Brain microvascular endothelial cell (primary cell): ENCODE data around the gene CNOT8.

Experiments
- DNase-seq: peaks from one replicate; pipeline ENCODE4 v3.0.0-alpha.2; 2020
- H3K27ac ChIP-seq: fragments of 250-450 bp; sonication (Bioruptor Pico); 2 replicates; pipeline ENCODE4 v1.5.1; 2020; ENCODE audit warnings: mild to moderate bottlenecking, moderate library complexity
- H3K27me3 ChIP-seq: fragments of 250-450 bp; sonication (Bioruptor Pico); replicated peaks from 2 replicates; pipeline ENCODE4 v1.5.1; 2020; ENCODE audit warnings: mild to moderate bottlenecking
- H3K36me3 ChIP-seq: fragments of 250-450 bp; sonication (Bioruptor Pico); replicated peaks from 2 replicates; pipeline ENCODE4 v1.5.1; 2020; ENCODE audit warnings: mild to moderate bottlenecking
- H3K4me3 ChIP-seq: 2 replicates; pipeline ENCODE4 v1.5.1; 2011; ENCODE audit warnings: low read depth, mild to moderate bottlenecking, control low read depth, low read length, moderate library complexity
- in situ Hi-C: cut with HindIII; loops from 2 replicates; pipeline ENCODE4 v1.10.0; 2017; ENCODE audit warnings: low sequenced_read_pairs, low pct_ligation_motif_present
- TF ChIP-seq, protein P1 (sequence below): IDR thresholded peaks from 2 replicates; pipeline ENCODE4 v1.5.1; 2011; ENCODE audit warnings: low read depth, mild to moderate bottlenecking, moderate library complexity, low read length, control low read depth, inconsistent platforms; ENCODE audit errors: missing control alignments

The CNOT8 gene

DNA sequence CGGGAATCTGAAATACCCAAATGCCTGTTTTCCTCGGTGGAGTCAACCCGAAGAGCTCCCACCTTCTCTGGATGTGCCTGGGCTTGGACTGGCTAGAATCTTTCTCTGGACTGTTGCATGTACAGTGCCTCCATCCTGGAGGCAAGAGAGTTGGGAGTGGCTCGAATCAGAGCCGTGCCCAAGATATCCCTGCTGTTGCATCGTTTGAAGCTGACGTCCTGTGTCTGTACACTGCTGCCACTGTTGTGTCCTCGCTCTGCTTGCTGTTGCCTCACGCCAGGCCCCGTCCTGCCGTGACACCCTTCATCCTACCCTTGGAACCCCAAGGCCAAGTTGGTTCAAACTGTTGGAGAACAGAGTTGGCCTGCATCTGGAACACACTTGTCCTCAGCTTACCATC is 43.4 kb upstream of the CNOT8 start:
- peaks cover 76% of the 10 kb centered on the region for H3K36me3 ChIP-seq
- no peak overlapping the region for H3K27ac ChIP-seq
- H3K4me3 ChIP-seq: no peak overlapping the region
- TF ChIP-seq, protein P1, sequence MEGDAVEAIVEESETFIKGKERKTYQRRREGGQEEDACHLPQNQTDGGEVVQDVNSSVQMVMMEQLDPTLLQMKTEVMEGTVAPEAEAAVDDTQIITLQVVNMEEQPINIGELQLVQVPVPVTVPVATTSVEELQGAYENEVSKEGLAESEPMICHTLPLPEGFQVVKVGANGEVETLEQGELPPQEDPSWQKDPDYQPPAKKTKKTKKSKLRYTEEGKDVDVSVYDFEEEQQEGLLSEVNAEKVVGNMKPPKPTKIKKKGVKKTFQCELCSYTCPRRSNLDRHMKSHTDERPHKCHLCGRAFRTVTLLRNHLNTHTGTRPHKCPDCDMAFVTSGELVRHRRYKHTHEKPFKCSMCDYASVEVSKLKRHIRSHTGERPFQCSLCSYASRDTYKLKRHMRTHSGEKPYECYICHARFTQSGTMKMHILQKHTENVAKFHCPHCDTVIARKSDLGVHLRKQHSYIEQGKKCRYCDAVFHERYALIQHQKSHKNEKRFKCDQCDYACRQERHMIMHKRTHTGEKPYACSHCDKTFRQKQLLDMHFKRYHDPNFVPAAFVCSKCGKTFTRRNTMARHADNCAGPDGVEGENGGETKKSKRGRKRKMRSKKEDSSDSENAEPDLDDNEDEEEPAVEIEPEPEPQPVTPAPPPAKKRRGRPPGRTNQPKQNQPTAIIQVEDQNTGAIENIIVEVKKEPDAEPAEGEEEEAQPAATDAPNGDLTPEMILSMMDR: no peak
- in situ Hi-C loops: no loop called here
- no peak for DNase-seq
- H3K27me3 ChIP-seq: no peaks in the 10 kb centered on the region

DNA sequence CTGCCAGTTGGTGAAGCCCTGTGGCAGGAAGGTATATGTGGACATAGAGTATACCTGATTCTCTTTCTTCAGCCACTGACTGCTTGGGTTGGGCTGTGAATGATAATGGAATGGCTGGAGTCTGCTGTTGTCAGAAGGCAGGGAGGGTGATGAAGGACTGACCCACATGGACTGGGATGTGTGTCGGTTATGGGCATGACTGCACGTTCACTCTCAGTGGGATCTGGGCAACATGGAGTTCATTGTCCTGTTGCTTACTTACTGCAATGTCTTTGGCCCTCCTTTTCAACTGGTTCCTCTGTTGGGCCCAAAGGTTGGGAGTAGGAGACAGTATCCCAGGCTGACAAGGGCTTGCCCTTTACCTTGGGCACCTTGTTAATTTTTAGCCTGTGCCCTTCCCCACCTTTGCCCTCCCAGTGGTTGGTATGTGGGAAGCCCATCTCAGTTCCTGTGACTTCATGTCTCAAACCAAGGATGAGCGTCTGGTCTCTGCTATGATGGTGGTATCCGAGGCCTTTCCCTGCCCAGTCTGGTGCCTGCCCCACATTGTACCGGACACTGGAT is 42.7 kb upstream of the CNOT8 start:
- peaks cover 74% of the 10 kb centered on the region for H3K36me3 ChIP-seq
- DNase-seq: no peak
- H3K27me3 ChIP-seq: no peaks in the 10 kb centered on the region
- in situ Hi-C loops: no loop called here
- no peak overlapping the region for H3K27ac ChIP-seq
- H3K4me3 ChIP-seq: no peak overlapping the region
- TF ChIP-seq, protein P1: no peak

DNA sequence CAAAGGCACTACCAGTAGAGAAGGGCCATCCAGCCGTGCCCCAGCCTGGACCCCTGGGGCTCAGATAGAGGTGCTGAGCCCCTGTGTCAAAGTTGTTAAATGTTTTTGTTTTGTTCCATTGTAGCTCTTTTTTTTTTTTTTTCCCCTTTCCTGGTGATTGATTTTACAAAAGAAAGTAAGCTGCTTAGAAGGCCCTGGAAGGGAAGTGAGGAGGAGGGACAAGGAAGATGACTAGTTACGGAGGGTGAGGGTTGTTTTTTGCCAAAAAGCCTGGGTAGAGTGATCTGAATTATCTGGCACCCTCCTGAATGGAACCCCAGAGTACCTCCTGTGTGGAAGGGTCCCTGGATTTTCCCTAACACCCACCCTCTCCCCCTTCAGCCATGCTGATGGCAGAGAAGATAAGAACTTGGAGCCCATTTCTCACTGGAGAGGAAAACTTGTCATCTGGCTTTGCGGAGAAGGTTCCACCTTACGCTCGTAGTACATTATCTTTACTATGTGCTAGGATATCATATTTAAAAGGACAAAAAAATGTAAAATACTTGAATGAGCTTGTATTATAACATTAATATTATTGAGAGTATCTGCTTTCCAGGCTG is 41.4 kb upstream of the CNOT8 start:
- no peak for DNase-seq

DNA sequence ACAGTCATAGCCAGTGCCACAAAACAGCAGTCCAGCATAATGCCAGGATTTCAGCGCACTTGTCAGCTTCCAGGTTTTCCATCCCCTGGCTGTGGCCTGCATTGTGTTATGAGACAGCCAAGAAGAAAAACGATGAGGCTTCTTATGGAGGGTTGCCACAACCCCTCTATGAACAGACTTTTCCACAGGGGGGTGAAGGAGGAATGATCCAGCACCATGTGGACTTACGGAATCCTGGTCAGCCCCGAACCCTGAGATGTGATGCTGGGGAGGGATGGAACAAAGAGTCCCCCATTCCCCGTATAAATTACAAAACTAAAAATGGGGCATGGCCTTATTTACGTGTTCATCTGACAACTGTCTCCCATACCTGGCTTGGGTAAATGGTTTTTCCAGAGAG is 40.6 kb upstream of the CNOT8 start:
- DNase-seq: no peak
- in situ Hi-C loops: no loop called here
- Histone ChIP-seq H3K27me3 (no peaks in the 10 kb centered on the region), H3K27ac (no peak overlapping the region), H3K4me3 (no peak overlapping the region), H3K36me3 (peaks cover 63% of the 10 kb centered on the region)
- TF ChIP-seq, protein P1: no peak

More for the DNA sequence above, 41.4 kb upstream of the CNOT8 start:
- Histone ChIP-seq H3K27ac (no peak overlapping the region), H3K36me3 (peaks cover 68% of the 10 kb centered on the region), H3K27me3 (no peaks in the 10 kb centered on the region), H3K4me3 (no peak overlapping the region)
- in situ Hi-C loops: no loop called here
- TF ChIP-seq, protein P1: no peak

DNA sequence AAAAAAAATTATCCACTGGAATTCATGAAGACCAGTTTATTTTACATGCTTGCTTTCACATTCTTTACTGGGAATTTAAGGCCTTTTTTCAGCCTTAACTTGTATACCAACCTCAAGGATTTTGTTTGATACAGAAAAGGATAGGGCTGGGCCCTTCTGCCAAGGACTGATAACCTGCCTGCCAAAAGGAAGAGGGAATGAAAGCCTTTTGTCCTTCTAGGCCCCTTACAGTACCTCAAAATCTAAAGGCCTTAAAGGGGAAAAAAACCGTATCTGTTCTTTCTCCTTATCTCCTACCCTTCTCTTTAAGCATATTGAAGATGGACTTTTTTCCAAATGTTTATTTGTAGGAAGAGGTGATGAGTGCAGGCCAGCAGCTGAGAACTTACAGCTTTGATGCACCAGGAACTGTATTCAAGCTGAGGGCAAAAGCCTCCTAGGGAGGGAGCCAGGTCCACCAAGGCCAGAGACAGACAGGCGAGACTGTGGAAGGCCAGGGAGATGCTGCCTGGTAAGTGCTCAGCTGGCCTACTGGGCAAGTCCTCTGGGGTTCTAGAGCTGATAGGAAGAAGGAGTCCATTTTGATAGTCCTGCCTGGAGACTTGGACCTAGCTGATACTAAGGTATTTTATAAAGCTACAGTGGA is 39.8 kb upstream of the CNOT8 start:
- H3K36me3 ChIP-seq: peaks cover 60% of the 10 kb centered on the region

More for the DNA sequence above, 39.8 kb upstream of the CNOT8 start:
- Histone ChIP-seq H3K27ac (no peak overlapping the region), H3K27me3 (no peaks in the 10 kb centered on the region), H3K4me3 (no peak overlapping the region)
- TF ChIP-seq, protein P1: no peak
- DNase-seq: no peak
- in situ Hi-C loops: no loop called here
